Type B pancreatic cell (in vitro differentiated cells): ENCODE results near the gene PDE2A. TPM values are rescaled to one million over a fixed set of nuclear protein-coding genes. Genes with fewer than 3 reads are reported as not detected.

Source experiments
- DNase-seq: peaks from one replicate; pipeline ENCODE4 v3.0.0; 2021; ENCODE audit warnings: mixed read lengths; ENCODE audit not compliant: unreplicated experiment; ENCODE audit errors: extremely low spot score
- H3K27ac Mint-ChIP-seq: 2 replicates; pipeline ENCODE4 v1.8.0; 2021; ENCODE audit warnings: mild to moderate bottlenecking, mixed read lengths
- H3K27me3 Mint-ChIP-seq: 2 replicates; pipeline ENCODE4 v1.8.0; 2021; ENCODE audit warnings: mixed read lengths
- H3K36me3 Mint-ChIP-seq: 2 replicates; pipeline ENCODE4 v1.8.0; 2021; ENCODE audit warnings: mixed read lengths
- H3K4me1 Mint-ChIP-seq: one replicate; pipeline ENCODE4 v1.8.0; 2021; ENCODE audit warnings: mixed read lengths; ENCODE audit not compliant: unreplicated experiment
- H3K4me3 Mint-ChIP-seq: 2 replicates; pipeline ENCODE4 v1.8.0; 2021; ENCODE audit warnings: mild to moderate bottlenecking, mixed read lengths
- H3K9me3 Mint-ChIP-seq: 2 replicates; pipeline ENCODE4 v1.8.0; 2021; ENCODE audit warnings: mixed read lengths
- CTCF ChIP-seq: fragments of 200-600 bp; sonication (generic); conservative IDR thresholded peaks from 2 replicates; pipeline ENCODE4 v1.5.0; 2021; ENCODE audit warnings: antibody characterized with exemption, mild to moderate bottlenecking
- total RNA-seq: library from RNA; stranded (reverse); gene quantifications from 2 replicates; pipeline ENCODE4 v1.2.1, GENCODE V29; 2021; ENCODE audit warnings: low replicate concordance

The PDE2A gene
- total RNA-seq, 1 donor from 2014 or later = 2.8 TPM

- Mint-ChIP-seq H3K27me3 (peaks cover 46% of the 10 kb centered on the region), H3K36me3 (no peaks in the 10 kb centered on the region), H3K27ac (no peak overlapping the region), H3K4me3 (no peak overlapping the region), H3K9me3 (no peaks in the 10 kb centered on the region), H3K4me1 (no peaks in the 10 kb centered on the region)
- TF ChIP-seq CTCF = no peak
- DNase-seq = no peak
Observed at GRCh38 chr11:72606748-72607468, 67.3 kb downstream of the PDE2A start.

- TF ChIP-seq CTCF = no peak
- H3K27ac Mint-ChIP-seq = no peak overlapping the region
- H3K36me3 Mint-ChIP-seq = no peaks in the 10 kb centered on the region
- no peaks in the 10 kb centered on the region for H3K4me1 Mint-ChIP-seq
- H3K27me3 Mint-ChIP-seq = peaks cover 48% of the 10 kb centered on the region
- no peak for DNase-seq
- no peaks in the 10 kb centered on the region for H3K9me3 Mint-ChIP-seq
- no peak overlapping the region for H3K4me3 Mint-ChIP-seq
Observed at GRCh38 chr11:72605973-72606747, 68.1 kb downstream of the PDE2A start.

DNA sequence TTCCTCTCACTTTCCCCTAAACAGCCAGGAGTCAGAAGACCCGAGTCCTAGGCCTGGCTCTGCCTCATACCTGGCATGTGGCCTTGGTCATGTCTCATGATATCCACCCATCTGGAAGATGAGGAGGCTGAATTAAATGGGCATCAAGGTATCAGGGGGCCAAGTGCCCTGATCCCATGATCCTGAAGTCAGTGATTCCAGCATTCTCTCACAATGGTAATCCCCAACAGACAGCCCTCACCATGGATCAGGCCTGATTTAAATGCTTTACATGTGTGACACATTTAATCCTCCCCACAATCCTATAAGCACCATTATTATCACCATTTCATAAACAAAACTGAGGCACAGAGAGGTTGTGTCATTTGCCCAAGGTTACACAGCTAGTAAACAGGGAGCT, 70.0 kb downstream of the PDE2A start:
- Mint-ChIP-seq H3K27me3 (peaks cover 51% of the 10 kb centered on the region), H3K9me3 (no peaks in the 10 kb centered on the region), H3K4me1 (no peaks in the 10 kb centered on the region), H3K27ac (no peak overlapping the region), H3K36me3 (no peaks in the 10 kb centered on the region), H3K4me3 (no peak overlapping the region)
- DNase-seq = no peak
- no peak for TF ChIP-seq CTCF

GRCh38 chr11:72602250-72602904, 71.8 kb downstream of the PDE2A start:
- no peak for TF ChIP-seq CTCF
- no peak overlapping the region for H3K4me3 Mint-ChIP-seq
- H3K27ac Mint-ChIP-seq = no peak overlapping the region
- no peak for DNase-seq
- peaks cover 60% of the 10 kb centered on the region for H3K27me3 Mint-ChIP-seq
- H3K9me3 Mint-ChIP-seq = no peaks in the 10 kb centered on the region
- no peaks in the 10 kb centered on the region for H3K36me3 Mint-ChIP-seq
- no peaks in the 10 kb centered on the region for H3K4me1 Mint-ChIP-seq

DNA sequence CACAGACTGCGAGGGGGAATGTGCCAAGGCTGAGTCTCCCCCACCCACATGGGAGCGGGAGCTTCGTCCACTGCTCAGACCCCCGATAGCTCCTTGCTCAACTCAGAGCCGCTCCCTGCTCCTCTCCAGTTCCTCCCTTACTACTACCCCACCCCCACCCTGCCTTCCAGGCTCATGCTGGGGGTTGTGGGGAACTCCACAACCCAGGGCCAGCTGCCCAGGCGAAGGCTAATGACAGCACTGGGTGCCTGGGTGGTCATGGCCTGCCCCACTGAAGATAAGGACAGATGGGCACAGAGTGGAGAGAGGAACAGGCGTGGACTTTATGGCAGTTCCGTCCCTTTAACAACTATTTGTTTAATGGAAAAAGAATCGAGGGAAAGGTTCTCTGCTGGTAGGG, 73.7 kb downstream of the PDE2A start:
- DNase-seq = no peak
- no peaks in the 10 kb centered on the region for H3K9me3 Mint-ChIP-seq
- H3K4me1 Mint-ChIP-seq = no peaks in the 10 kb centered on the region
- no peak overlapping the region for H3K4me3 Mint-ChIP-seq
- no peak for TF ChIP-seq CTCF
- H3K27ac Mint-ChIP-seq = no peak overlapping the region
- H3K36me3 Mint-ChIP-seq = no peaks in the 10 kb centered on the region
- H3K27me3 Mint-ChIP-seq = peaks cover 70% of the 10 kb centered on the region
